ENCODE data around the gene ETNK1.

Gene ETNK1

DNA sequence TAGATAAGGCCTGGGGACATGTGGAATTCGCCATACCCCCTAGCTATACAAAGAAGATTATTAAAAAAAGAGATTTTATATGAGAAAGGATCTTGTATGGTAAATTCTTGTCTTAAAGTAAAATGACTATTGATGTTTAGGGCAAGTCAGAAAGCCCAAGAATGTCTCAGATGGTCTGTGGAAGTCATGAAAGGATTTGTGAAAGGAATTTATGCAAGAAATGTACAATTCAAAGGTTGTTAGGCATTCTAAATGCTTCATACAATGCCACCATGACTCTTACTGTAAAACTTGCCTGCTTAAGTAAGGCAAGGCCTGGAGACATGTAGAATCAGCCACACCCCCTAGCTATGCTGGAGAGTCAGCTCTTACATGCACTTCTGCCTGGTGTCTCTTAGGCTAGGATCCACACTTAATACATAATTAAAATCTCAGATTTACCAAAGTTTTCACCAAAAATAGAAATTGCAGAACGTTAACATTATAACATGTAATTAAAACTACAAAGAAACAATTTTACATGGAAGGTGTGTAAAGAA is 8.9 kb upstream of the ETNK1 start:
- no peak overlapping the region for H3K4me3 Mint-ChIP-seq
- H3K9me3 Mint-ChIP-seq, result peaks cover 6 to 16% of the 10 kb centered on the region in 2 donors
- H3K4me1 Mint-ChIP-seq, result no peaks in the 10 kb centered on the region
- H3K36me3 Mint-ChIP-seq, result peaks cover 0 to 6% of the 10 kb centered on the region in 2 donors
- ATAC-seq (replicated peaks) (no peak), DNase-seq (no peak)
- H3K27ac Mint-ChIP-seq, result no peak overlapping the region
- H3K27me3 Mint-ChIP-seq, result peaks cover 6 to 9% of the 10 kb centered on the region in 2 donors

DNA sequence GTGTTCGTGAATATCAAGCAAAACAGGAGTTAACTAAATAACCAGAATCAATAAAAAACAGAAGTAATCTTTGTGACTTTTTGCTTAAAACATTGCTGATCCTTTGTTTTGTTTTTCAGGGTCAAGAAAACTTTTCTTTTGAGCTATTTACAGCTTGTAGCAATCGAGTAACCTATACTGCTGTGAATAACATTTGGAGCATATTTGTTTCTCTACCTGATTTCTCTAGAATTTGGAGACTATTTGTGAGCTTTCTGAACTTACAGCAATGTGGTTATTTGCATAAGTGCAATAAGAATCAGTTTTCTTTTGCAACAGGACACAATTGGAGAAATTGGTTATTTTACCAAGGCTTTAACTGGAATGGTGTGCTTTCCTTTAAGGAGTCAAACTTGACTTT is 7.3 kb upstream of the ETNK1 start:
- DNase-seq, result no peak
- Mint-ChIP-seq H3K9me3 (peaks cover 1 to 8% of the 10 kb centered on the region in 2 donors), H3K27ac (no peak overlapping the region), H3K36me3 (peaks cover 0 to under 1% of the 10 kb centered on the region in 2 donors), H3K4me1 (no peaks in the 10 kb centered on the region), H3K27me3 (peaks cover 11 to 13% of the 10 kb centered on the region in 2 donors), H3K4me3 (no peak overlapping the region)
- ATAC-seq (replicated peaks), result no peak

DNA sequence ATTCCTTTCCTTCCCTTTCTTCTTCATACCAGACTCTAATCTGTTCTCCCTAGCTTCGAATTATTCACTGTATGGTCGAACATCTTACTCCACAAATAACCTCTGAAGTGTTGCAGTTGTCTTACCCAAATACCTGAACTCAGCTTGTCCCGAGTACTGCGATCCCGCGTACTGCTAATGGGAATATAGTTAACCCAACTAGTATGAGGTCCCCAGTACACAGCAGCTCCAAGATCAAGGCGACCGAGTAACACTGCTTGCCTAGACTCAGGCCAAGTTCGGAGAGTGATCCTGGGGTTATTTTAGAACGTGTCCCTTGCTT is 462 bp upstream of the ETNK1 start:
- peaks cover 8 to 21% of the 10 kb centered on the region in 2 donors for H3K27me3 Mint-ChIP-seq
- peaks cover 2 to 8% of the 10 kb centered on the region in 2 donors for H3K36me3 Mint-ChIP-seq
- H3K27ac Mint-ChIP-seq, result peak overlapping the region; percentile 97
- H3K4me3 Mint-ChIP-seq, result peak overlapping the region; percentile 93 to 99
- H3K4me1 Mint-ChIP-seq, result peaks cover 10 to 25% of the 10 kb centered on the region in 2 donors
- DNase-seq (no peak), ATAC-seq (replicated peaks) (peak in 1 of 2 donors; percentile 9)
- no peaks in the 10 kb centered on the region for H3K9me3 Mint-ChIP-seq

DNA sequence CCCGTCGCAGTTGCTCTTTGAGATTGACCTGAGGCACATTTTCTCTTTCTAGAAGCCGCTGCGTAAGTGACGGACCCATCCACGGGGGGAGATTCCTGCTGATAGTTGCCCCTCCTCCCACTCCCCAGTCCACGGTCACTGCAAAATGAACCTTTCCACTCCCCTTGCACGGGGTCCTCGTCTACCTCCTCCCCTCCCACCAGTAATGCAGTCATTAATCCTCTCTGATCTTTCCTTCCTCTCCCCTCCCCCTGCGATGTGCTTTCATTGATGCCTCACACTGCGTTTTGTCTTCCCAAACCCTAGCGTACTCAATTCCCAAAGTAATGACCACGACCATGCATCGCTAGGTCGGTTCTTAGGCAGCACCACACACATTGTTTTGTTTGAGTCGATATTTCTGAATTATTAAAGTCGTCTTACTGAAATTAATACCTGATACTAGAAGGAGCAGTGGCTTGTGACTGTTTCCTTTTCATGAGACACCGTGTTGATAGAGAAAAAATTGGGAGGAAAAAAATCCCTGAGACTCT is 857 bp downstream of the ETNK1 start:
- peaks cover 8 to 21% of the 10 kb centered on the region in 2 donors for H3K27me3 Mint-ChIP-seq
- peak overlapping the region; percentile 93 to 99 for H3K4me3 Mint-ChIP-seq
- DNase-seq, result peak; percentile 11
- no peaks in the 10 kb centered on the region for H3K9me3 Mint-ChIP-seq
- H3K27ac Mint-ChIP-seq, result peak overlapping the region; percentile 97
- ATAC-seq (replicated peaks), result peak; percentile 10 to 18
- H3K4me1 Mint-ChIP-seq, result peaks cover 12 to 35% of the 10 kb centered on the region in 2 donors
- peaks cover 3 to 14% of the 10 kb centered on the region in 2 donors for H3K36me3 Mint-ChIP-seq

DNA sequence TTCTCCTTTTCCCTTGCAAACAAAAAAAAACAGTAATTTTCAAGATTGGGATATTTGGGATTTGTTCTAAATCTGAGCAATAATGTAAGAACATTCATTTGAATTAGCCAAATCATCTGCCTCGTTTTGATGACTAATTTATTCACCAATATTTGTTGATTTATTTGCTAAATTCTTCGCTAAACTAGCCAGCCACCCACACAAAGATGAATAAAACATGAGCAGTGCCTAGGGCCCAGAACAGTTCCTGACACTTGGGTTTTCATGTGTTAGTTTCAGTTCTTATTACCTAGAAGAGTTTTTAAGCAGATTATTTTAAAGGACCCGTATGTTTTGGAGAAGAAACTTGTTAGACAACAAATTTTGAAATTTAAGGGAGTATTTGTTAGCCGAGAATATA is 1.4 kb downstream of the ETNK1 start:
- Mint-ChIP-seq H3K27ac (peak overlapping the region; percentile 97), H3K4me3 (peak overlapping the region; percentile 93 to 99), H3K27me3 (peaks cover 2 to 18% of the 10 kb centered on the region in 2 donors), H3K4me1 (peaks cover 13 to 40% of the 10 kb centered on the region in 2 donors), H3K36me3 (peaks cover 4 to 17% of the 10 kb centered on the region in 2 donors), H3K9me3 (no peaks in the 10 kb centered on the region)
- peak; percentile 44 to 54 for ATAC-seq (replicated peaks)
- DNase-seq, result no peak

DNA sequence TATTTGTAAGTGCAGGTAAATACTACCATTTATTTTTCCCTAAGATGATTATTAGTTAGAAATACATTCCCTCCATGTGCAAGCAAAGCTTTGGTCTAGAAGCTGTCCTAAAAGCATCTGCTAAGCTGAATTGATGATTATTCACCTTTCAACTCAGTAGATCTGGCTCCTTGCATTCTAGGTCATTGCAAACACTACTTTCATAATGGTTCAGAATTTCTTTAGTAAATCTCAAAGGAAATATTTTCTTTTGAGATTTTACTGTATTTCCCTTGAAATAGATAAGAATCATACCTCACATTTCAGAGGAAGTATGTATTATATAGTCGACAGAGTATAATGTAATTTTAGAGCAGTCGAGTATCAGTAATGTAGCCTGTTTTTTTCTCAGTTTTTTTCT is 2.4 kb downstream of the ETNK1 start:
- Mint-ChIP-seq H3K27me3 (peaks cover 0 to 10% of the 10 kb centered on the region in 2 donors), H3K9me3 (no peaks in the 10 kb centered on the region), H3K4me1 (peaks cover 15 to 44% of the 10 kb centered on the region in 2 donors), H3K27ac (no peak overlapping the region), H3K36me3 (peaks cover 4 to 20% of the 10 kb centered on the region in 2 donors), H3K4me3 (peak overlapping the region; percentile 21 to 56)
- ATAC-seq (replicated peaks) (no peak), DNase-seq (no peak)

DNA sequence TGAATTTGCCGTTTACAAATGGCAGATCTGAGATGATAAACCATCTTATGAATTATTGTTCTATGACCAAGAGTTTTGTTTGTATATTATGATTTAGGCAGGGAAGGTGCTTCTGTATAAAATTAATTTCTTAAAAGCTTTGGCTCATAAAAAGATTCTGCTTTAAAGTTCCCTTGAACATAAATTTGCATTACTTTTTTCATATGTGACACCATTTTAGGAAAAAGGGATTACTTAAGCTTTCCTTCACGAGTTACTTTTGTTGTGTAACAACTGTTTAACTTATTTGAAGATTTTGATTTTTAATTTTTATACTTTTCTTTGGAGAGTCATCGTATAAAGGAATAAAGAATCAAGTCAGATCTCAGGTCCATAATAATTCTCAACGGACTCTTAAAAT is 3.3 kb downstream of the ETNK1 start:
- H3K36me3 Mint-ChIP-seq, result peaks cover 7 to 23% of the 10 kb centered on the region in 2 donors
- H3K9me3 Mint-ChIP-seq, result no peaks in the 10 kb centered on the region
- ATAC-seq (replicated peaks) (no peak), DNase-seq (no peak)
- no peak overlapping the region for H3K27ac Mint-ChIP-seq
- H3K4me3 Mint-ChIP-seq, result no peak overlapping the region
- H3K27me3 Mint-ChIP-seq, result peaks cover 0 to 2% of the 10 kb centered on the region in 2 donors
- peaks cover 16 to 47% of the 10 kb centered on the region in 2 donors for H3K4me1 Mint-ChIP-seq

DNA sequence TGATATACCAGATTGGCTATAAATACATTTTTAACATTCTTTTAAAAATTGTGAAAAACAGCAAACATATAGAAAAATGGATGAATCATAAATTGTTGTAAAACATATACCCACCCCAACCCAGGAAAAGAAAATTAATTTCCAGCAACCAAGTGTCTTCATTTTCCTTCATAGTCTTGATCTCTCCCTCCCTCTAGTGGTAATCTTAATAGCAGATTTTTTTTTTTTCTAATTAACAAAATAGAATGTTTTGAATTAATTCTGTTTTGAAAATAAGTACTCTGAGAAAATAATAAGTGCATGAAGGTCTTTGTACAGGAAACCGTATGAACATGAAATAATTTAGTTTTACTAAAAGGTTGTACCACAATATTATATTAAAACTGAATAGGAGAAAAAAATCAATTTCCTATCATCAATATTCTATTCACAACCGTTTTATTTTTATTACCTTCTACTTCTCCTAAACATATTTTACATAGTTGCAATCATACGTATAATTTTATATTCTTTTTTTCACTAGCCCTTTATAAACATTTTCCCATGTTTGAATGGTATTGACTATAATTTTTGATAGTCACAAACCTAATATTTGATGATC is 7.0 kb downstream of the ETNK1 start:
- no peak overlapping the region for H3K4me3 Mint-ChIP-seq
- ATAC-seq (replicated peaks) (no peak), DNase-seq (no peak)
- peaks cover 16 to 31% of the 10 kb centered on the region in 2 donors for H3K36me3 Mint-ChIP-seq
- H3K9me3 Mint-ChIP-seq, result no peaks in the 10 kb centered on the region
- no peak overlapping the region for H3K27ac Mint-ChIP-seq
- H3K27me3 Mint-ChIP-seq, result no peaks in the 10 kb centered on the region
- H3K4me1 Mint-ChIP-seq, result peaks cover 20 to 58% of the 10 kb centered on the region in 2 donors

DNA sequence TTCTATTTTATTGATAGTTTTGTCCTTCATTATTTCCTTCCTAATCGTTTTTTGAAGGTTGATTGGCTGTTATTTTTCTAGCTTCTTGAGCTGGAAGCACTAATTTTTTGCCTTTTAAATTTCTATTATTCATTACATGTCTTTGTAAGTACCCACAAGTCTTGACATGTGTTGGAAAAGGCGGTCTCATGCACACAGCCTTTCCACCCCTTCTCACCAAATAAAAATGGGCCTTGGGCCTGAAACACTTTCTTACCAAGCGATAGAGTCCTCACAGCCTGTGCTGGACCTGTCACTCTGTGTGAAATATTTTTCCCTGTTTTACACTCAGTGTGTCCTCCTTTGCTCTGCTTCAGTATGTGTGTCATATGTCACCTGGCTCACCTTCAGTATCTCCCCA is 9.9 kb downstream of the ETNK1 start:
- Mint-ChIP-seq H3K9me3 (no peaks in the 10 kb centered on the region), H3K4me1 (peaks cover 24 to 58% of the 10 kb centered on the region in 2 donors), H3K4me3 (no peak overlapping the region), H3K27me3 (no peaks in the 10 kb centered on the region), H3K36me3 (peaks cover 18 to 33% of the 10 kb centered on the region in 2 donors), H3K27ac (no peak overlapping the region)
- ATAC-seq (replicated peaks) (no peak), DNase-seq (no peak)

DNA sequence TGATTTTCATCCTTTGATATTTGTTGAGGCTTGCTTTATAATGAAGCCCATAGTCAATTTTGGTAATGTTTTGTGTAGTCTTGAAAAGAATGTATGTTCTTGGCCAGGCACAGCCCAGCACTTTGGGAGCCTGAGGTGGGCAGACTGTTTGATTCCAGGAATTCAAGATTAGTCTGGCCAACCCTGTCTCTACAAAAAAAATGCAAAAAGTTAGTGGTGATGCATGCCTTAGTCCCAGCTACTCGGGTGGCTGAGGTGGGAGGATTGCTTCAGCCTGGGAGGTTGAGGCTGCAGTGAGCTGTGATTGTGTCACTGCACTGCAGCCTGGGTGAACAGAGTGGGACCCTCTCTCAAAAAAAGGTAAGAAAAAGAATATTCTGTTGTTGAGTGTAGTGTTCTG is 10.8 kb downstream of the ETNK1 start:
- Mint-ChIP-seq H3K4me1 (peaks cover 22 to 50% of the 10 kb centered on the region in 2 donors), H3K36me3 (peaks cover 17 to 30% of the 10 kb centered on the region in 2 donors), H3K27ac (no peak overlapping the region), H3K9me3 (no peaks in the 10 kb centered on the region), H3K4me3 (no peak overlapping the region), H3K27me3 (no peaks in the 10 kb centered on the region)
- DNase-seq, result no peak
- ATAC-seq (replicated peaks), result no peak

DNA sequence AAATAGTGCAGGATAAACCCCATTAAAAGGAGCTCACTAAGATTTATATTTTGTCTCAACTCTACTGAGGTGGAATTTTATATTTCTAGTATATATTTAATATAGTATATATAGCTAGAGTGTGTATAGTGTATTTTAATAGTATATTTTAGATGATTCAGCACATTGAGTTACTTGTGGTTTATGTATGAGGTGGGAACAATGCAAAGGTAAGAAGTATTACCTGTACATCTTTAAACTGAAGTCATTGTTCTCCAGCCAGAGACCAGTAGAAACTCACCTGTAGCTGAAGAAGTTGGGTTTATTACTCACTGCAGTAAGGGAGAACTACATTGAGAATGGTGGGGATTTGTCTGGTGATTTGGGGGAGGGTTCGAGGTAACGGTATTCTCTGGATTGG is 15.9 kb downstream of the ETNK1 start:
- ATAC-seq (replicated peaks) (no peak), DNase-seq (no peak)
- H3K36me3 Mint-ChIP-seq, result peaks cover 11 to 15% of the 10 kb centered on the region in 2 donors
- H3K9me3 Mint-ChIP-seq, result no peaks in the 10 kb centered on the region
- no peak overlapping the region for H3K27ac Mint-ChIP-seq
- no peaks in the 10 kb centered on the region for H3K27me3 Mint-ChIP-seq
- H3K4me3 Mint-ChIP-seq, result no peak overlapping the region
- H3K4me1 Mint-ChIP-seq, result peaks cover 15 to 37% of the 10 kb centered on the region in 2 donors

DNA sequence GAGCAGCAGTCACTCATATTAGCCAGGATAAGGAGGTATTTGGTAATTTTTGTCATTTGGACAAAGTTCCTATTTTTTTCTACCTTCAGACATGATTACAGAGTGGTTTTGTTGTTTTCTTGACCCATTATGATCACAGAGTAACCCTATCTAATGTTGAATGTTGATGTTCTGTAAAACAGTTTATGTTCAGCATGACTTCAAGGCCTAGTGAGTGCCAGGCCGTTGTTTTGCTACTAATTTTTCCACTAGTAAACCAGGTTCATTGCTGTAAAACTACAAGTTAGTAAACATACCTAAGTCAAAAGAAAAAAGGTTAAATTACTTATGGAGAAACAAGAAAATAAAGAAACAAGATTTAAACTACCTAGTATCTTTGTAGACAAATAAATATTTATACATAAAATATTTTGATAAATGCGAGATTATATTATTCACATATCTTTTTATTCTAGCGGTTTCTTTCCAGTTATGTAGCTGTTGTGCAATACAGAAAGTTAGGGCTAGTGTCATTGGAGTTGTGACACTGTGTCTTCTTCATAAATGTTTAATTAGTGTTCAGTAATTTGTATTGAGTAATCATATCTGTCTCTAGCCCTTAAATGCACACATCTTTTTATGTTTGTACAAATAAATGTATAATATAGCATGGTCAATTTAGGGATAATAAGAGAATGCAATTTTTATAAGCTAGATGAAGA is 16.5 kb downstream of the ETNK1 start:
- Mint-ChIP-seq H3K4me3 (no peak overlapping the region), H3K27ac (no peak overlapping the region), H3K4me1 (peaks cover 14 to 34% of the 10 kb centered on the region in 2 donors), H3K27me3 (no peaks in the 10 kb centered on the region), H3K9me3 (no peaks in the 10 kb centered on the region), H3K36me3 (peaks cover 12 to 16% of the 10 kb centered on the region in 2 donors)
- ATAC-seq (replicated peaks) (no peak), DNase-seq (no peak)

DNA sequence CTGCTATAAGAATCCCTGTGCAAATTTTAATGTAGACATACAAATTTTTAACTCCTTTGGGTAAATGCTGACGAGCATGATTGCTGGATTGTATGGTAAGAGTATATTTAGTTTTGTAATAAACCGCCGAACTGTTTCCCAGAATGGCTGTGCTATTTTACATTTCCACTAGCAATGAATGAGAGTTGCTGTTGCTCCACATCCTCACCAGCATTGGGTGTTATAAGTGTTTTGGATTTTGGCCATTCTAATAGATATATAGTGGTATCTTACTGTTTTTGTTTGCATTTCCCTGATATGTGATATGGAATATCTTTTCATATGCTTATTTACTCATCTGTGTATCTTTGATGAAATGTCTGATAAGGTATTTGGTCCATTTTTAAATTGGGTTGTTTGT is 23.7 kb downstream of the ETNK1 start:
- peaks cover 13 to 16% of the 10 kb centered on the region in 2 donors for H3K4me1 Mint-ChIP-seq
- H3K27ac Mint-ChIP-seq, result no peak overlapping the region
- H3K27me3 Mint-ChIP-seq, result no peaks in the 10 kb centered on the region
- H3K4me3 Mint-ChIP-seq, result no peak overlapping the region
- DNase-seq, result no peak
- H3K9me3 Mint-ChIP-seq, result peaks cover 2 to 4% of the 10 kb centered on the region in 2 donors
- no peak for ATAC-seq (replicated peaks)
- peaks cover 26 to 50% of the 10 kb centered on the region in 2 donors for H3K36me3 Mint-ChIP-seq

DNA sequence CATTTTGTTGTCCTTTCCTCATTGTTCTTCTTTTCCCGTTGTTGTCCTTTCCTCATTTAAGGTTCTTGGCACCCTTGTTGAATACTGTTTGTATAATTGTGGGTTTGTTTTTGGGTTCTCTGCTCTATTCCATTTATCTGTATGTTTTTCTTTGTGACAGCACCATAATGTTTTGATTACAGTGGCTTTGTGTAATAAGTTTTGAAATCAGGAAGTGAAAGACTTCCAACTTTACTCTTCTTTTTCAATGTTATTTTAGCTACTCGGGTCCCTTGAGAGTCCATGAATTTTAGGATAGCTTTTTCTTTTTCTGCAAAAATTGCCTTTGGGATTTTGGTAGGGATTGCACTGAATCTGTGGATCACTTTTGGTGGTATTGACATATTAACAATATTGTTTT is 28.1 kb downstream of the ETNK1 start:
- peaks cover 2 to 4% of the 10 kb centered on the region in 2 donors for H3K9me3 Mint-ChIP-seq
- peaks cover 19 to 24% of the 10 kb centered on the region in 2 donors for H3K4me1 Mint-ChIP-seq
- no peak for DNase-seq

More for the DNA sequence above, 28.1 kb downstream of the ETNK1 start:
- H3K36me3 Mint-ChIP-seq, result peaks cover 27 to 54% of the 10 kb centered on the region in 2 donors
- no peak for ATAC-seq (replicated peaks)
- no peak overlapping the region for H3K4me3 Mint-ChIP-seq
- H3K27ac Mint-ChIP-seq, result peak overlapping the region; percentile 52
- no peaks in the 10 kb centered on the region for H3K27me3 Mint-ChIP-seq
